ENCODE data around the gene WDR64.

The WDR64 gene

DNA sequence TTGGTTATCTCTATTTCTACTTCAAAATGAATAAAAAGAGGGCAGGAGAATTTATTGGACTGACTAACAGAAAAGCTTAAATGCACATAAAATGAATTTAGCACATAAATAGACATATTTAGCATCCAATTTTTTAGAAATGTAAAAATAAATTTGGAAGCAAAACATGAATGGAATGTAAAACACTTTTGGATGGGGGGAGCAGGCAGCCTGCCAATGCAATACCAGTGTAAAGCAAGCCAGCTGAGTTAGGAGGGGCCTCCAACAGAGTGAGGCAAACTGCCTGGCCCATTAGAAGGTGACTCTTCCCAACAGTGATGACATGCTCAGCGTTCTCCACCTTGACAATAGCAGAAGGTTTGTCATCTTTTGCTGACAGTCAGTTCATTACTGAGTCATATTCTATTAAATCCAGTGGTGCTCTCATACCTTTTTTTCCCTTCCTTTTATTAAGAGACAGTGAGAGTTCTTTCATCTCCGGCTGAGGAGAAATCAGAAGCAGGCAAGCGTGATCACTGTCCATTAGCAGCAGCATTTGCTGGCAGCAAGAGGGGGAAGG is 176.5 kb downstream of the WDR64 start:
- H3K79me2 ChIP-seq (ENCODE audit: control insufficient read depth, insufficient read depth, low read length, poor library complexity) = no peaks in the 10 kb centered on the region
- H2BK5ac ChIP-seq (ENCODE audit: low read depth, low read length, poor library complexity) = no peak overlapping the region
- no peak overlapping the region for H4K8ac ChIP-seq (ENCODE audit: low read depth, low read length)
- no peak overlapping the region for H2BK120ac ChIP-seq (ENCODE audit: insufficient read depth, low read length, poor library complexity)
- H3K4me3 ChIP-seq (ENCODE audit: low read depth, low read length) = no peak overlapping the region
- H3K79me1 ChIP-seq (ENCODE audit: low read length) = peaks cover 2% of the 10 kb centered on the region
- no peak overlapping the region for H3K14ac ChIP-seq (ENCODE audit: low read length)
- H3K27me3 ChIP-seq (ENCODE audit: insufficient read depth, low read length) = no peaks in the 10 kb centered on the region
- no peak overlapping the region for H3K23ac ChIP-seq (ENCODE audit: low read length)
- no peak overlapping the region for H4K91ac ChIP-seq (ENCODE audit: low read depth, low read length)
- no peak overlapping the region for H2AFZ ChIP-seq (ENCODE audit: insufficient read depth, low read length, poor library complexity)
- peak in 1 of 2 donors; percentile 13 for DNase-seq
- H3K36me3 ChIP-seq (ENCODE audit: control insufficient read depth in 1 of 2, insufficient read depth in 2 of 2, low read length in 2 of 2) = no peaks in the 10 kb centered on the region
- no CpG with 5 or more reads among the region's 3 CpGs for WGBS (ENCODE audit: extremely low coverage, insufficient coverage, insufficient read length)
- no peaks in the 10 kb centered on the region for H3K4me1 ChIP-seq (ENCODE audit: control insufficient read depth in 1 of 2, insufficient read depth in 2 of 2, low read length in 2 of 2)
- H3K9me3 ChIP-seq (ENCODE audit: insufficient read depth, low read depth, low read length) = no peaks in the 10 kb centered on the region
- H3K4me2 ChIP-seq (ENCODE audit: low read length) = no peak overlapping the region
- H3K4ac ChIP-seq (ENCODE audit: low read depth, low read length) = no peak overlapping the region
- no peak overlapping the region for H3K18ac ChIP-seq (ENCODE audit: low read length)
- H3K9ac ChIP-seq (ENCODE audit: low read length) = no peak overlapping the region
- H4K12ac ChIP-seq (ENCODE audit: low read depth, low read length) = no peak overlapping the region
- H2BK12ac ChIP-seq (ENCODE audit: low read length) = no peak overlapping the region
- no peak overlapping the region for H2AK5ac ChIP-seq (ENCODE audit: low read length)
- no peak overlapping the region for H3K27ac ChIP-seq (ENCODE audit: low read depth, low read length)

DNA sequence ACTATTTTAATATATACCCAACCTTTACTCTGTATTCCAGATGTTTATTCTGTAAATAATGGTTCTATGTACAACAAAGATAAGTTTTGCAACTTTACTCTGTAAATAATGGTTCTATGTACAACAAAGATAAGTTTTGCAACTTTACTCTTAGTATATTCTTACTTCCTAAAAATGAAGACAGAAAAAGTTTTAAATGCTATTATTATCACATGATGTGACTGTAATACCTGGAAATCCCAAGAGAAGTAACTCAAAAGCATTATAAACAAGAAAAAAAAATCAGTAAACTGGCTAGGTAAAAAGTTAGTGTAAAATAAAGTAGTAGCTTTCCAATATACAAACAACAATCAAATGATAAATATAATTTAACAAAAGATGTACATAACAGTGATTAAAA is 177.4 kb downstream of the WDR64 start:
- no peak overlapping the region for H3K4me3 ChIP-seq (ENCODE audit: low read depth, low read length)
- no peaks in the 10 kb centered on the region for H3K4me1 ChIP-seq (ENCODE audit: control insufficient read depth in 1 of 2, insufficient read depth in 2 of 2, low read length in 2 of 2)
- no peak overlapping the region for H3K4ac ChIP-seq (ENCODE audit: low read depth, low read length)
- no peaks in the 10 kb centered on the region for H3K9me3 ChIP-seq (ENCODE audit: insufficient read depth, low read depth, low read length)
- H3K27me3 ChIP-seq (ENCODE audit: insufficient read depth, low read length) = no peaks in the 10 kb centered on the region
- H3K36me3 ChIP-seq (ENCODE audit: control insufficient read depth in 1 of 2, insufficient read depth in 2 of 2, low read length in 2 of 2) = no peaks in the 10 kb centered on the region
- H2BK12ac ChIP-seq (ENCODE audit: low read length) = no peak overlapping the region
- no peak overlapping the region for H2BK120ac ChIP-seq (ENCODE audit: insufficient read depth, low read length, poor library complexity)
- no peak overlapping the region for H3K14ac ChIP-seq (ENCODE audit: low read length)
- H3K9ac ChIP-seq (ENCODE audit: low read length) = no peak overlapping the region
- no peak overlapping the region for H2BK5ac ChIP-seq (ENCODE audit: low read depth, low read length, poor library complexity)
- H3K79me1 ChIP-seq (ENCODE audit: low read length) = peaks cover 2% of the 10 kb centered on the region
- DNase-seq = no peak
- no peak overlapping the region for H3K23ac ChIP-seq (ENCODE audit: low read length)
- H3K18ac ChIP-seq (ENCODE audit: low read length) = no peak overlapping the region
- no peak overlapping the region for H2AFZ ChIP-seq (ENCODE audit: insufficient read depth, low read length, poor library complexity)
- no peak overlapping the region for H4K91ac ChIP-seq (ENCODE audit: low read depth, low read length)
- H3K4me2 ChIP-seq (ENCODE audit: low read length) = no peak overlapping the region
- no peak overlapping the region for H4K12ac ChIP-seq (ENCODE audit: low read depth, low read length)
- no peak overlapping the region for H4K8ac ChIP-seq (ENCODE audit: low read depth, low read length)
- H2AK5ac ChIP-seq (ENCODE audit: low read length) = no peak overlapping the region
- H3K27ac ChIP-seq (ENCODE audit: low read depth, low read length) = no peak overlapping the region
- H3K79me2 ChIP-seq (ENCODE audit: control insufficient read depth, insufficient read depth, low read length, poor library complexity) = no peaks in the 10 kb centered on the region

DNA sequence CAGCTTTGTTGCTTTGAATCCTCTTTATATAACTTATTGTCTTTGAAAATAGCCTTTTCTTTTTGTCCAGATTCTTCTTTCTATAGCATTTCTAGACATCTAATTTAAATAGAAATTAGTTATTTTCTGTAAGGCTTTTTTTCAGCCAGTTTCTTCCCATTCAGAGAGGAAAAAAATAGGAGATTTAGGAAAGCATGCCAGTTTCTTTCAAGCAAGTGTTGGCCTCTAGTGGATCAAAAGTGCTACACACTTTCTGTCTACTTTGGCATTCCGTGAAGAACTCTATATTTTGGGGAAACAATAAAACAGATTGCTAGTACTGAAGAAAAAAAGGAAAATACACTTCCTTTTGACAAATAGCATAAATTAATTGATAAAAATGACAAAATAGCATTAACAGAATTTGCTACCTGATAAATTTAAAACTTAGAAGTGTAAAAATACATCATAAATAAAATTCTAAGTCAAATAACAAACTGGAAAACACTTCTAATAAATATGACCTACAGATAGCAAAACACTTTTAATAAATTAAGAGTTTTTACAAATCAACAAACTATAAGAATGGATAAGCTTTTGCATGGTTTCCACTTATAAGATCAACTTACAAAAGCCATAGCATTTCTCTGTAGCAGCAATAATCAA is 182.8 kb downstream of the WDR64 start:
- H3K18ac ChIP-seq (ENCODE audit: low read length) = no peak overlapping the region
- no peak overlapping the region for H3K27ac ChIP-seq (ENCODE audit: low read depth, low read length)
- H2BK120ac ChIP-seq (ENCODE audit: insufficient read depth, low read length, poor library complexity) = no peak overlapping the region
- H3K4ac ChIP-seq (ENCODE audit: low read depth, low read length) = no peak overlapping the region
- H3K14ac ChIP-seq (ENCODE audit: low read length) = no peak overlapping the region
- no peak overlapping the region for H2BK5ac ChIP-seq (ENCODE audit: low read depth, low read length, poor library complexity)
- H3K4me3 ChIP-seq (ENCODE audit: low read depth, low read length) = no peak overlapping the region
- H3K4me1 ChIP-seq (ENCODE audit: control insufficient read depth in 1 of 2, insufficient read depth in 2 of 2, low read length in 2 of 2) = peaks cover 5 to 7% of the 10 kb centered on the region in 2 experiments
- DNase-seq = peak in 1 of 2 donors; percentile 60
- H4K91ac ChIP-seq (ENCODE audit: low read depth, low read length) = no peak overlapping the region
- no peak overlapping the region for H4K8ac ChIP-seq (ENCODE audit: low read depth, low read length)
- H3K79me1 ChIP-seq (ENCODE audit: low read length) = peaks cover 11% of the 10 kb centered on the region
- no peak overlapping the region for H3K23ac ChIP-seq (ENCODE audit: low read length)
- no peak overlapping the region for H2AFZ ChIP-seq (ENCODE audit: insufficient read depth, low read length, poor library complexity)
- H3K9ac ChIP-seq (ENCODE audit: low read length) = no peak overlapping the region
- H3K27me3 ChIP-seq (ENCODE audit: insufficient read depth, low read length) = no peaks in the 10 kb centered on the region
- H3K36me3 ChIP-seq (ENCODE audit: control insufficient read depth in 1 of 2, insufficient read depth in 2 of 2, low read length in 2 of 2) = no peaks in the 10 kb centered on the region
- no CpG with 5 or more reads among the region's 1 CpG for WGBS (ENCODE audit: extremely low coverage, insufficient coverage, insufficient read length)
- no peak overlapping the region for H2BK12ac ChIP-seq (ENCODE audit: low read length)
- no peaks in the 10 kb centered on the region for H3K79me2 ChIP-seq (ENCODE audit: control insufficient read depth, insufficient read depth, low read length, poor library complexity)
- no peak overlapping the region for H3K4me2 ChIP-seq (ENCODE audit: low read length)
- no peaks in the 10 kb centered on the region for H3K9me3 ChIP-seq (ENCODE audit: insufficient read depth, low read depth, low read length)
- H2AK5ac ChIP-seq (ENCODE audit: low read length) = no peak overlapping the region
- no peak overlapping the region for H4K12ac ChIP-seq (ENCODE audit: low read depth, low read length)

DNA sequence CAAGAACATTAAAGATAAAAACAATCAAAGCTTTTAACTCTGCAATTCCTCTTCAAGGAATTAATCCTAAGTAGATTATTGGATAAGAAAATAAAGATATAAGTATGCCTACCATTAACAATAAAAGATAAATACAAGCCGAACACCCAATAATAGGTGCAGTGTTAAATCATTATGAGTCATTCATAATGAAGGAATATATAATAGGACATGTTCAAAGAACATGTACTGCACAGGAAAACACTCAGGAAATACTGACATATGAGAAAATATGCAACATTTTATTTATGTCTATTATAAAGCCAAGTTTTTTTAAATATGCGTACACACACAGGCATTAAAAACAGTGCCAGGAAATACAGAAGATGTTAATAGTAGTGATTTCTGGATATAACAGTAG is 184.9 kb downstream of the WDR64 start:
- Histone ChIP-seq H2AFZ (ENCODE audit: insufficient read depth, low read length, poor library complexity) (no peak overlapping the region), H4K12ac (ENCODE audit: low read depth, low read length) (no peak overlapping the region), H3K9ac (ENCODE audit: low read length) (no peak overlapping the region), H3K4me2 (ENCODE audit: low read length) (no peak overlapping the region), H4K91ac (ENCODE audit: low read depth, low read length) (no peak overlapping the region), H3K4me3 (ENCODE audit: low read depth, low read length) (no peak overlapping the region), H3K4me1 (ENCODE audit: control insufficient read depth in 1 of 2, insufficient read depth in 2 of 2, low read length in 2 of 2) (peaks cover 5 to 7% of the 10 kb centered on the region in 2 experiments), H3K27me3 (ENCODE audit: insufficient read depth, low read length) (no peaks in the 10 kb centered on the region), H3K79me2 (ENCODE audit: control insufficient read depth, insufficient read depth, low read length, poor library complexity) (no peaks in the 10 kb centered on the region), H2AK5ac (ENCODE audit: low read length) (no peak overlapping the region), H2BK12ac (ENCODE audit: low read length) (no peak overlapping the region), H3K79me1 (ENCODE audit: low read length) (peaks cover 9% of the 10 kb centered on the region), H3K36me3 (ENCODE audit: control insufficient read depth in 1 of 2, insufficient read depth in 2 of 2, low read length in 2 of 2) (no peaks in the 10 kb centered on the region), H3K14ac (ENCODE audit: low read length) (no peak overlapping the region), H2BK120ac (ENCODE audit: insufficient read depth, low read length, poor library complexity) (no peak overlapping the region), H3K9me3 (ENCODE audit: insufficient read depth, low read depth, low read length) (no peaks in the 10 kb centered on the region), H4K8ac (ENCODE audit: low read depth, low read length) (no peak overlapping the region), H3K23ac (ENCODE audit: low read length) (no peak overlapping the region), H3K18ac (ENCODE audit: low read length) (no peak overlapping the region), H2BK5ac (ENCODE audit: low read depth, low read length, poor library complexity) (no peak overlapping the region), H3K27ac (ENCODE audit: low read depth, low read length) (no peak overlapping the region), H3K4ac (ENCODE audit: low read depth, low read length) (no peak overlapping the region)
- no peak for DNase-seq
- WGBS (ENCODE audit: extremely low coverage, insufficient coverage, insufficient read length) = no CpG with 5 or more reads among the region's 2 CpGs

Measured in trophoblast cell (in vitro differentiated cells and primary cell).